Measurements from ENCODE around the gene ZDHHC14. TPM values are rescaled to one million over a fixed set of nuclear protein-coding genes. Genes with fewer than 3 reads are reported as not detected.

Gene ZDHHC14
- total RNA-seq, 1 experiment from 2014 or later: 3.2 TPM

DNA sequence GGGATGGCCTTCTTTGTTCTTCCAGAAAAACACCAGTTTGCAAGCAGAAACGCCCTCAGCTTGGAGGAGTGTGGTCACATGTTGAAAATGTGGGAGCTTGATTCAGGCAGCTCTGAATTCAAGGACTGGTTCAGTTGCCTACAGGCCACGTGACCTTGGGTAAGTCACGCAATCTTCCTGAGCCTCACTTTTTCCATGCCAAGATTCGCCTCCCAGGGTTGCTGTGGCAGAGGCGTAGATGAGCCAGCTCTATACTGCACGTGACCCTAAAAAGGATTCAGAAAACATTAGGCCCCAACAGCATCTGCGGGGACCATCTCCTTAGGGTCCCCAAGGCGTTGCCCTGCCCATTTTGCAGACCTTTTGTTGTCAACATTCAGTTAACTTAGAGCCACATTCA is 330.1 kb downstream of the ZDHHC14 start:
- Histone ChIP-seq H3K27ac (ENCODE audit: low read depth, low read length, poor library complexity, severe bottlenecking) (no peak overlapping the region), H3K4me3 (ENCODE audit: low read depth, low read length, poor library complexity, severe bottlenecking) (no peak overlapping the region), H3K4me1 (ENCODE audit: insufficient read depth, low read length, poor library complexity, severe bottlenecking) (no peaks in the 10 kb centered on the region), H3K36me3 (ENCODE audit: insufficient read depth, low read length, poor library complexity, severe bottlenecking) (no peaks in the 10 kb centered on the region), H3K9me3 (ENCODE audit: low read depth, low read length, poor library complexity, severe bottlenecking) (no peaks in the 10 kb centered on the region), H3K27me3 (replicated peaks; ENCODE audit: insufficient read depth, low read depth, low read length, poor library complexity) (no peaks in the 10 kb centered on the region)
- TF ChIP-seq, protein P1, sequence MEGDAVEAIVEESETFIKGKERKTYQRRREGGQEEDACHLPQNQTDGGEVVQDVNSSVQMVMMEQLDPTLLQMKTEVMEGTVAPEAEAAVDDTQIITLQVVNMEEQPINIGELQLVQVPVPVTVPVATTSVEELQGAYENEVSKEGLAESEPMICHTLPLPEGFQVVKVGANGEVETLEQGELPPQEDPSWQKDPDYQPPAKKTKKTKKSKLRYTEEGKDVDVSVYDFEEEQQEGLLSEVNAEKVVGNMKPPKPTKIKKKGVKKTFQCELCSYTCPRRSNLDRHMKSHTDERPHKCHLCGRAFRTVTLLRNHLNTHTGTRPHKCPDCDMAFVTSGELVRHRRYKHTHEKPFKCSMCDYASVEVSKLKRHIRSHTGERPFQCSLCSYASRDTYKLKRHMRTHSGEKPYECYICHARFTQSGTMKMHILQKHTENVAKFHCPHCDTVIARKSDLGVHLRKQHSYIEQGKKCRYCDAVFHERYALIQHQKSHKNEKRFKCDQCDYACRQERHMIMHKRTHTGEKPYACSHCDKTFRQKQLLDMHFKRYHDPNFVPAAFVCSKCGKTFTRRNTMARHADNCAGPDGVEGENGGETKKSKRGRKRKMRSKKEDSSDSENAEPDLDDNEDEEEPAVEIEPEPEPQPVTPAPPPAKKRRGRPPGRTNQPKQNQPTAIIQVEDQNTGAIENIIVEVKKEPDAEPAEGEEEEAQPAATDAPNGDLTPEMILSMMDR (conservative IDR thresholded peaks at IDR 0.05; ENCODE audit: low read depth, low read length): no peak
- no peak for TF ChIP-seq EZH2 (IDR thresholded peaks at IDR 0.05; ENCODE audit: borderline replicate concordance, low read depth, low read length, poor library complexity, severe bottlenecking)
- ChIA-PET POLR2A (ENCODE audit: low non-redundant PET) (no interaction called here), CTCF (no interaction called here)
- intact Hi-C loops (cut with micrococcal nuclease; ENCODE audit: unreplicated experiment): no loop called here
- no TSS peak for BruUV-seq (replicated peaks)
- DNase-seq (ENCODE audit: low spot score): no peak

DNA sequence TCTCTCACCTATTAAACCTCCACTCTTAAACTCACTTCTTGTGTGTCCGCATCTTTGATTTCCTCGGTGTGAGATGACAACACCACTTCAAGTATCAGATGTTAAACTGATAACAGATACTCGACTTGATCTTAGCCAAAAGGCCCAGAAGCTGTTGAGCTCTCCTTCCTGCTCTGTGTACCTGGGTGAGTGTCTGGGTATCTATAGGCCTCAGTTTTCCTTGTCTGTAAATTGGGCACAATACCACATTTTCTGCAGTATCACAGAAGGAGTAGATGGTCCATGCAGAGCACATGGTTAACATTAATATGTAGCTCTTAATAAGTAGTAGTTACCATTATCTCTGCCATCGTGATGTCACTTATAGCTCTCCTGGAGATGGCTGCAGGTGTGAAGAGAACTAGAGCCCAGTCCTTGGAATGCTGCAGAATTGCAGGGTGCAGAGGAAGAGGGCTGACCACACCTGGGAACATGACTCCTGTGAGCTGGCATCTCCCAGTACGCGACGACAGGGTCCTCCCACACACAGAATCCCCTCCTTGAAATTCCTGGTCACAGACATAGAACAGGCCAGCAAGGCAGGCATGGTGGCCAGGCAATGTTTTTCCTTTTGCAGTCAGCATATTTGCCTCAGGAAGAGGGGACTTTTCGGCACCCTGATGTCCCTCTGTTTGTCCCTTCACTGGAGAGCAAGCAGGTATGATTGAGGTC is 331.8 kb downstream of the ZDHHC14 start:
- no peaks in the 10 kb centered on the region for H3K27me3 ChIP-seq (replicated peaks; ENCODE audit: insufficient read depth, low read depth, low read length, poor library complexity)
- DNase-seq (ENCODE audit: low spot score): no peak
- no peak for TF ChIP-seq EZH2 (IDR thresholded peaks at IDR 0.05; ENCODE audit: borderline replicate concordance, low read depth, low read length, poor library complexity, severe bottlenecking)
- TF ChIP-seq, protein P1 (conservative IDR thresholded peaks at IDR 0.05; ENCODE audit: low read depth, low read length): no peak
- H3K4me1 ChIP-seq (ENCODE audit: insufficient read depth, low read length, poor library complexity, severe bottlenecking): no peaks in the 10 kb centered on the region
- H3K4me3 ChIP-seq (ENCODE audit: low read depth, low read length, poor library complexity, severe bottlenecking): no peak overlapping the region
- H3K27ac ChIP-seq (ENCODE audit: low read depth, low read length, poor library complexity, severe bottlenecking): no peak overlapping the region
- H3K9me3 ChIP-seq (ENCODE audit: low read depth, low read length, poor library complexity, severe bottlenecking): no peaks in the 10 kb centered on the region
- H3K36me3 ChIP-seq (ENCODE audit: insufficient read depth, low read length, poor library complexity, severe bottlenecking): no peaks in the 10 kb centered on the region
- BruUV-seq (replicated peaks): no TSS peak
- intact Hi-C loops (cut with micrococcal nuclease; ENCODE audit: unreplicated experiment): no loop called here
- ChIA-PET POLR2A (ENCODE audit: low non-redundant PET) (no interaction called here), CTCF (no interaction called here)

DNA sequence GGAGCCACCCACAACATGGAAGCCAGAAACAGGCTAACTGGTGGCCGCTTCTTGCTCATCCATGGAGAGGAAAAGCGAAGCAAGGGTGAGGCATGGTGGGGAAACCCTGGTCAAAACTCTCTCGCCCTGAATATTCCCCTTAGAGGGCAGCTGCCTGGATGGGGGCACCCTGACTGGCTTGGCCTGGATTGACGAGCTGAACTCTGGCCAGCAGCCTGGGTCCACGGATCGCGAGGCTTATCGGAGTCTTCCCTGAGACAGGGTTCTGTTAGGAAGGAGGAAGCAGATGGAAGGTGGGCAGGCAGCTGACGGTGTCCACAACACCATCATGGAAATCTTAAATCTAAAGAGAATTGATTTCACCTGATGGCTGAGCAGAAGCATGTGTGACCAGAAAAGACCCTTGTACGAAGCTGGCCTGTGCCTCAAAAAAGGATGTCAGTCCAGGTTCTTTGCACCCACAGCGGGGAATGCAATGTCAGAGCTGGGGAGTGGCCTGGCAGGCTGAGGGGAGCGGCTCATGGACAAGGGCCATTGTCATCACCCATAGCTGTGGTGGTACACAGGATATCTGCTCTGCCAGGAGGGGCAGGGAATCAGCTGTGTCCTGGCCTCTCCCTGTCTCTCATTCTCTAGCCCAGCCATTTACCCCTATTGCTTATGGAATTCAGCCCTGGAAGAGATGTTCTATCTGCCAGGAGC is 332.6 kb downstream of the ZDHHC14 start:
- H3K27me3 ChIP-seq (replicated peaks; ENCODE audit: insufficient read depth, low read depth, low read length, poor library complexity): no peaks in the 10 kb centered on the region
- H3K27ac ChIP-seq (ENCODE audit: low read depth, low read length, poor library complexity, severe bottlenecking): no peak overlapping the region
- intact Hi-C loops (cut with micrococcal nuclease; ENCODE audit: unreplicated experiment): no loop called here
- POLR2A ChIA-PET (ENCODE audit: low non-redundant PET): no interaction called here
- CTCF ChIA-PET: no interaction called here
- no peak for DNase-seq (ENCODE audit: low spot score)
- no peak overlapping the region for H3K4me3 ChIP-seq (ENCODE audit: low read depth, low read length, poor library complexity, severe bottlenecking)
- no peaks in the 10 kb centered on the region for H3K4me1 ChIP-seq (ENCODE audit: insufficient read depth, low read length, poor library complexity, severe bottlenecking)
- BruUV-seq (replicated peaks): no TSS peak
- H3K9me3 ChIP-seq (ENCODE audit: low read depth, low read length, poor library complexity, severe bottlenecking): no peaks in the 10 kb centered on the region
- TF ChIP-seq EZH2 (IDR thresholded peaks at IDR 0.05; ENCODE audit: borderline replicate concordance, low read depth, low read length, poor library complexity, severe bottlenecking): no peak
- TF ChIP-seq, protein P1 (conservative IDR thresholded peaks at IDR 0.05; ENCODE audit: low read depth, low read length): no peak
- H3K36me3 ChIP-seq (ENCODE audit: insufficient read depth, low read length, poor library complexity, severe bottlenecking): no peaks in the 10 kb centered on the region

Data from A673 (cell line).